GM12878 (cell line): ENCODE results near the gene CHST8. TPM values are rescaled to one million over a fixed set of nuclear protein-coding genes. Genes with fewer than 3 reads are reported as not detected.

Source experiments
- ATAC-seq: fragments of 200-7000 bp; cut with Tn5 transposase; 3 replicates; pipeline ENCODE4 v1.9.1; 2020; ENCODE audit warnings: mild to moderate bottlenecking, moderate library complexity
- BruUV-seq: library from RNA; stranded (reverse); fragments of 400-500 nt; replicated peaks from 2 replicates; lab custom pipeline; 2021; lab: Mats Ljungman, UMichigan
- CTCF ChIA-PET: fragments of 300-600 bp; sonication (Branson Sonifier 250); formaldehyde crosslinking; extraction: SDS; loops from one replicate; lab custom pipeline; 2021; ENCODE audit warnings: inconsistent platforms; lab: Yijun Ruan, JAX
- POLR2A ChIA-PET: fragments of 350-600 bp; formaldehyde crosslinking; extraction: SDS; loops from one replicate; lab custom pipeline; 2021; ENCODE audit warnings: inconsistent platforms; lab: Charles Lee
- RAD21 ChIA-PET: fragments of 300-600 bp; sonication (Branson Sonifier 250); formaldehyde crosslinking; loops from one replicate; lab custom pipeline; 2023; ENCODE audit warnings: antibody characterized with exemption; ENCODE audit not compliant: unreplicated experiment; lab: Charles Lee
- SMC1A ChIA-PET: fragments of 300-600 bp; sonication (Branson Sonifier 250); formaldehyde crosslinking; loops from one replicate; lab custom pipeline; 2023; ENCODE audit not compliant: unreplicated experiment, uncharacterized antibody; lab: Charles Lee
- DNase-seq: peaks from one replicate; pipeline ENCODE4 v3.0.0-alpha.2; 2011; ENCODE audit warnings: low read depth, low spot score
- FAIRE-seq: peaks from 3 replicates; lab custom pipeline; 2011; peaks lifted over from hg19 to GRCh38; lab: Jason Lieb, UNC
- H2AFZ ChIP-seq: 2 replicates; pipeline ENCODE4 v1.6.0; 2011; ENCODE audit warnings: low read depth, low read length, control low read depth; ENCODE audit not compliant: control insufficient read depth
- H3K27ac ChIP-seq: 2 replicates; pipeline ENCODE4 v1.5.1; 2011; ENCODE audit warnings: control low read depth; ENCODE audit not compliant: control insufficient read depth, insufficient read depth
- H3K27me3 ChIP-seq, 2 experiments: replicated peaks in 1 of 2; 2 replicates each; pipeline versions ENCODE4 v1.6.0 to v1.6.1; 2011; ENCODE audit warnings: low read length in 1 of 2; ENCODE audit not compliant: control insufficient read depth in 2 of 2, insufficient read depth in 2 of 2
- H3K36me3 ChIP-seq, 2 experiments: 2 replicates each; pipeline ENCODE4 v1.5.1; 2011; ENCODE audit warnings: low read length in 1 of 2; ENCODE audit not compliant: control insufficient read depth in 2 of 2, insufficient read depth in 2 of 2
- H3K4me1 ChIP-seq: 2 replicates; pipeline ENCODE4 v1.6.1; 2011; ENCODE audit warnings: mild to moderate bottlenecking, low read length, moderate library complexity, mixed read lengths; ENCODE audit not compliant: control insufficient read depth, insufficient read depth
- H3K4me2 ChIP-seq: 2 replicates; pipeline ENCODE4 v1.6.0; 2011; ENCODE audit warnings: control low read depth; ENCODE audit not compliant: control insufficient read depth, insufficient read depth
- H3K4me3 ChIP-seq: fragments of 200-600 bp; sonication (generic); 2 replicates; pipeline ENCODE4 v1.5.1; 2016
- H3K79me2 ChIP-seq: 2 replicates; pipeline ENCODE4 v1.6.0; 2011; ENCODE audit warnings: low read length; ENCODE audit not compliant: control insufficient read depth, insufficient read depth
- H3K9ac ChIP-seq: 2 replicates; pipeline ENCODE4 v1.8.0; 2011; ENCODE audit warnings: low read length, control low read depth, mixed read lengths; ENCODE audit not compliant: control insufficient read depth, insufficient read depth
- H3K9me3 ChIP-seq: replicated peaks from 3 replicates; pipeline ENCODE4 v1.5.1; 2011; ENCODE audit warnings: mild to moderate bottlenecking, low read length; ENCODE audit not compliant: control insufficient read depth, insufficient read depth
- H4K20me1 ChIP-seq: 2 replicates; pipeline ENCODE4 v1.6.0; 2011; ENCODE audit not compliant: control insufficient read depth, insufficient read depth
- ATF7 ChIP-seq: fragments of 450-650 bp; IDR thresholded peaks from 2 replicates; pipeline ENCODE4 v1.6.1; 2016; ENCODE audit warnings: low read depth, mild to moderate bottlenecking
- CHD2 ChIP-seq: IDR thresholded peaks from 2 replicates; pipeline ENCODE4 v1.6.1; 2011; ENCODE audit warnings: low read depth, low read length, improper control_type of control experiment, borderline replicate concordance
- CTCF ChIP-seq, 3 experiments: IDR thresholded peaks in 2 of 3; conservative IDR thresholded peaks in 1 of 3; 2 replicates each; pipeline ENCODE4 v1.5.1; 2011; ENCODE audit warnings: low read depth in 3 of 3, low read length in 3 of 3, mild to moderate bottlenecking in 3 of 3, control low read depth in 2 of 3, moderate library complexity in 2 of 3, inconsistent platforms in 1 of 3, mixed read lengths in 1 of 3; ENCODE audit not compliant: control insufficient read depth in 2 of 3, insufficient read depth in 1 of 3; ENCODE audit errors: extremely low read depth in 1 of 3
- DPF2 ChIP-seq: fragments of 450-650 bp; IDR thresholded peaks from 2 replicates; pipeline ENCODE4 v1.6.1; 2017; ENCODE audit warnings: mild to moderate bottlenecking
- EP300 ChIP-seq, 2 experiments: fragments of 150-350 bp in 1 of 2; IDR thresholded peaks; 2 replicates each; pipeline ENCODE4 v1.6.1; 2011 to 2012; ENCODE audit warnings: low read depth in 2 of 2, low read length in 2 of 2, borderline replicate concordance in 1 of 2, improper control_type of control experiment in 1 of 2, inconsistent platforms in 1 of 2; ENCODE audit not compliant: control insufficient read depth in 1 of 2
- EZH2 ChIP-seq: IDR thresholded peaks from 2 replicates; pipeline ENCODE4 v1.6.1; 2012; ENCODE audit warnings: low read depth, mild to moderate bottlenecking, control low read depth, inconsistent platforms, low read length, borderline replicate concordance; ENCODE audit not compliant: control insufficient read depth
- KAT2A ChIP-seq: conservative IDR thresholded peaks from 2 replicates; pipeline ENCODE4 v1.6.1; 2011; ENCODE audit warnings: low read depth, low read length; ENCODE audit not compliant: control insufficient read depth
- KDM1A ChIP-seq: fragments of 200-600 bp; sonication (generic); IDR thresholded peaks from 2 replicates; pipeline ENCODE4 v1.6.1; 2016; ENCODE audit warnings: borderline replicate concordance
- MTA3 ChIP-seq: IDR thresholded peaks from 2 replicates; pipeline ENCODE4 v1.6.1; 2012; ENCODE audit warnings: low read length, inconsistent platforms, borderline replicate concordance
- SIX5 ChIP-seq: IDR thresholded peaks from 2 replicates; pipeline ENCODE4 v1.6.1; 2011; ENCODE audit warnings: mild to moderate bottlenecking, low read depth, low read length, moderate library complexity; ENCODE audit not compliant: severe bottlenecking
- SMC3 ChIP-seq: IDR thresholded peaks from 2 replicates; pipeline ENCODE4 v1.6.1; 2011; ENCODE audit warnings: low read length, improper control_type of control experiment, borderline replicate concordance
- WGBS: methylation state at CpG from one replicate; pipeline ENCODE4 v1.1.6; 2016; ENCODE audit warnings: low lambda C conversion rate; ENCODE audit not compliant: insufficient replicate concordance, insufficient coverage; ENCODE audit errors: missing lambda C conversion rate; 5-methylcytosine and 5-hydroxymethylcytosine counted together
- in situ Hi-C: fragments of 300-500 bp; cut with MboI; formaldehyde crosslinking; loops from 9 replicates; pipeline ENCODE4 v1.14.3; 2018; ENCODE audit warnings: mixed read lengths
- intact Hi-C: fragments of 100-400 bp; cut with micrococcal nuclease; formaldehyde crosslinking; loops from one replicate; pipeline ENCODE4 v1.14.2; 2022; ENCODE audit not compliant: unreplicated experiment
- polyA plus RNA-seq, 11 experiments: library from polyadenylated mRNA; depleted of rRNA in 4 of 11; unstranded in 6 of 11; stranded (reverse) in 5 of 11; fragments of >200 nt; fragmentation: Nextera tagmentation in 4 of 11; fragmentation: Illumina TruSeq in 1 of 11; extraction: Ambion mirVana in 4 of 11; extraction: Trizol in 1 of 11; gene quantifications; 1 replicate in 1 of 11; 2 replicates in 10 of 11; pipeline versions ENCODE4 v1.2.1 to v1.2.3, GENCODE V29; 2011 to 2016; ENCODE audit warnings: inconsistent platforms in 2 of 11, missing spikeins in 2 of 11, low read depth in 1 of 11
- total RNA-seq, 4 experiments: library from RNA; depleted of rRNA in 3 of 4; stranded (reverse); fragments of >200 nt in 3 of 4; fragmentation: Illumina TruSeq in 1 of 4; extraction: Trizol in 1 of 4; gene quantifications; 2 replicates each; pipeline versions ENCODE4 v1.2.1 to v1.2.3, GENCODE V29; 2013 to 2021

Gene CHST8
- total and polyA plus RNA-seq, 10 of the 15 experiments (the other 5 are each of a cell fraction or from before 2014, with no cell fraction given), result 0.06 TPM; not detected in 9

GRCh38 chr19:33668968-33669367 lies 47.2 kb downstream of the CHST8 start (continued):
- TF ChIP-seq EP300 (IDR thresholded peaks at IDR 0.05; ENCODE audit: borderline replicate concordance in 1 of 2, control insufficient read depth in 1 of 2, low read depth in 2 of 2, low read length in 2 of 2) (no peak), ATF7 (no peak), KAT2A (no peak)
- TF ChIP-seq, all 136 proteins: peak for 0

- Histone ChIP-seq H3K27me3 (no peaks in the 10 kb centered on the region), H3K4me1 (no peaks in the 10 kb centered on the region), H3K27ac (no peak overlapping the region), H2AFZ (no peak overlapping the region), H3K36me3 (no peaks in the 10 kb centered on the region), H3K9ac (no peak overlapping the region), H3K4me3 (no peak overlapping the region), H4K20me1 (no peaks in the 10 kb centered on the region), H3K79me2 (no peaks in the 10 kb centered on the region), H3K4me2 (no peak overlapping the region), H3K9me3 (no peaks in the 10 kb centered on the region)
- WGBS, result 13% methylated on average over 5 of the region's 5 CpGs
- ChIA-PET RAD21 (no interaction called here), POLR2A (no interaction called here), CTCF (interaction anchor here (1.0 kb wide), 1 partner anchor 10 kb away, joined by 3 read pairs; no protein-coding TSS in a partner anchor), SMC1A (no interaction called here)
- no peak for ATAC-seq
- FAIRE-seq, result no peak
- DNase-seq, result no peak
- BruUV-seq, result no TSS peak
- in situ Hi-C loops (no loop called here), intact Hi-C loops (no loop called here)
- TF ChIP-seq DPF2 (no peak), SIX5 (no peak), KDM1A (no peak), SMC3 (no peak), CTCF (IDR thresholded peaks at IDR 0.05 in 2 of 3, conservative IDR thresholded peaks at IDR 0.05 in 1 of 3; ENCODE audit: control insufficient read depth in 2 of 3, extremely low read depth in 1 of 3, insufficient read depth in 1 of 3, low read depth in 3 of 3, low read length in 3 of 3) (no peak), CHD2 (no peak), EZH2 (no peak), MTA3 (no peak)
Observed at GRCh38 chr19:33669376-33669775, 47.6 kb downstream of the CHST8 start.
